ENCODE data around the gene ARHGEF11.

Gene ARHGEF11

DNA sequence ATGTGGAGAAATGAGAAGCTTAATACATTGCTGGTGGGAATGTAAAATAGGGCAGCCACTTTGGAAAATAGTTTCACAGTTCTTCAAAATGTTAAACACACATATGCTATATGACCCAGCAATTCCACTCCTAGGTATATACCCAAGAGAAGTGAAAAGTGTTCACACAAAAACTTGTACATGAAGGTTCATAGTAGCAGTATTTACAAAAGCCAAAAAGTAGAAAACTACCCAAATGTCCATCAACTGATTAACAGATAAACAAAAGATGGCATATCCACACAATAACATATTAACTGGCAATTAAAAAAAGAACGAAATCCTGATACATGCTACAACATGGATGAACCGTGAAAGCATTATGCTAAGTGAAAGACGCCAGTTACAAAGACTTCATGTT is 33.7 kb downstream of the ARHGEF11 start:
- Histone ChIP-seq H3K4me3 (IDR thresholded peaks at IDR 0.05; ENCODE audit: insufficient read depth, low read depth, low read length) (no peak overlapping the region), H3K4me1 (ENCODE audit: low read depth, poor library complexity, severe bottlenecking) (peaks cover 22% of the 10 kb centered on the region), H3K4me2 (no peak overlapping the region), H2AFZ (ENCODE audit: low read depth) (no peak overlapping the region), H3K27me3 (ENCODE audit: insufficient read depth, low read depth) (no peaks in the 10 kb centered on the region), H4K20me1 (ENCODE audit: insufficient read depth) (no peaks in the 10 kb centered on the region), H3K27ac (no peak overlapping the region), H3K79me2 (ENCODE audit: insufficient read depth, low read depth) (no peaks in the 10 kb centered on the region), H3K9ac (no peak overlapping the region), H3K36me3 (ENCODE audit: insufficient read depth) (no peaks in the 10 kb centered on the region)
- TF ChIP-seq, protein P1, sequence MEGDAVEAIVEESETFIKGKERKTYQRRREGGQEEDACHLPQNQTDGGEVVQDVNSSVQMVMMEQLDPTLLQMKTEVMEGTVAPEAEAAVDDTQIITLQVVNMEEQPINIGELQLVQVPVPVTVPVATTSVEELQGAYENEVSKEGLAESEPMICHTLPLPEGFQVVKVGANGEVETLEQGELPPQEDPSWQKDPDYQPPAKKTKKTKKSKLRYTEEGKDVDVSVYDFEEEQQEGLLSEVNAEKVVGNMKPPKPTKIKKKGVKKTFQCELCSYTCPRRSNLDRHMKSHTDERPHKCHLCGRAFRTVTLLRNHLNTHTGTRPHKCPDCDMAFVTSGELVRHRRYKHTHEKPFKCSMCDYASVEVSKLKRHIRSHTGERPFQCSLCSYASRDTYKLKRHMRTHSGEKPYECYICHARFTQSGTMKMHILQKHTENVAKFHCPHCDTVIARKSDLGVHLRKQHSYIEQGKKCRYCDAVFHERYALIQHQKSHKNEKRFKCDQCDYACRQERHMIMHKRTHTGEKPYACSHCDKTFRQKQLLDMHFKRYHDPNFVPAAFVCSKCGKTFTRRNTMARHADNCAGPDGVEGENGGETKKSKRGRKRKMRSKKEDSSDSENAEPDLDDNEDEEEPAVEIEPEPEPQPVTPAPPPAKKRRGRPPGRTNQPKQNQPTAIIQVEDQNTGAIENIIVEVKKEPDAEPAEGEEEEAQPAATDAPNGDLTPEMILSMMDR (conservative IDR thresholded peaks at IDR 0.05; ENCODE audit: low read depth, low read length): no peak

DNA sequence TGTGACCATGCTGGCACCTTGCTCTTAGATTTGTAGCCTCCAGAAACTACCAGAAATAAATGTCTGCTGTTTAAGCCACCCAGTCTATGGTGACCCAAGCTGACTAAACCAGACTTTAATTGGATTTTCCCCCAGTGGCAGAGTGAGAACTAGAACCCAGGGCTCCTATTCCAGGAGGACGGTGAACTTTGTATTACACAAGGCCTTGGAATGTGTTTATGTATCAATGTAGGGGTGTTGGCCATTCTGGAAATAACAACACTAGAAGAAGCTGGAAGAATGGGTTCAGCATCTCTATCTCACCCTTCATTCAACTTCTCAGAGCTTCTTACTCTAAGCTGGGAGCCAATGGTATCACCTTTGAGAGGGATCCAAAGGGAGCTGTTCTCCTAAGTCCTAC is 37.0 kb downstream of the ARHGEF11 start:
- no peaks in the 10 kb centered on the region for H4K20me1 ChIP-seq (ENCODE audit: insufficient read depth)
- H3K4me2 ChIP-seq: peak overlapping the region; percentile 56; the same call in 1 of the 2 replicates
- H2AFZ ChIP-seq (ENCODE audit: low read depth): no peak overlapping the region
- peak overlapping the region; percentile 6 for H3K4me3 ChIP-seq (IDR thresholded peaks at IDR 0.05; ENCODE audit: insufficient read depth, low read depth, low read length)
- no peak overlapping the region for H3K27ac ChIP-seq
- peaks cover 34% of the 10 kb centered on the region for H3K4me1 ChIP-seq (ENCODE audit: low read depth, poor library complexity, severe bottlenecking)
- TF ChIP-seq, protein P1 (conservative IDR thresholded peaks at IDR 0.05; ENCODE audit: low read depth, low read length): no peak
- H3K36me3 ChIP-seq (ENCODE audit: insufficient read depth): no peaks in the 10 kb centered on the region
- no peaks in the 10 kb centered on the region for H3K79me2 ChIP-seq (ENCODE audit: insufficient read depth, low read depth)
- H3K9ac ChIP-seq: no peak overlapping the region
- no peaks in the 10 kb centered on the region for H3K27me3 ChIP-seq (ENCODE audit: insufficient read depth, low read depth)

DNA sequence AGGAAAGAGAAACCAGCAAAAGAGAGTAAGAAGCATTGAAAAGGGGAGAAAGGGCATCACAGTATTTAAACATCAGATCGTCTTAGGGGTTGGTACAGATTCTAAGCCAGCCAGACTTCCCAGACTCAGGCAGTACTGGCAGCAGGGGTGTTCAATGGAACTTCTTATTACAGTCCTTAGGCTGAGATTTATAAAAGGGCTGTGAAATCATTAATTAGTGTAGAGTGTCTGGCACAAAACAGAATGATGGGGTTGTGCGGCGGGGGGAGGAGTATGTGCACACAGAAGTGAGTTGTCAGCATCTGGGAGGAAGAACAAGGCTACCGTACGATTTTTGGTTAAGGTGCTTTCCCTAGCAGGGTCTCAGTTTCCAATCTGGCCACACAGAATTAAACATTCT is 38.2 kb downstream of the ARHGEF11 start:
- H3K4me3 ChIP-seq (IDR thresholded peaks at IDR 0.05; ENCODE audit: insufficient read depth, low read depth, low read length): peak overlapping the region; percentile 46
- H3K27ac ChIP-seq: no peak overlapping the region
- H3K4me1 ChIP-seq (ENCODE audit: low read depth, poor library complexity, severe bottlenecking): peaks cover 40% of the 10 kb centered on the region
- H3K4me2 ChIP-seq: peak overlapping the region; percentile 56
- no peaks in the 10 kb centered on the region for H3K36me3 ChIP-seq (ENCODE audit: insufficient read depth)
- H3K27me3 ChIP-seq (ENCODE audit: insufficient read depth, low read depth): no peaks in the 10 kb centered on the region
- no peak overlapping the region for H2AFZ ChIP-seq (ENCODE audit: low read depth)
- TF ChIP-seq, protein P1 (conservative IDR thresholded peaks at IDR 0.05; ENCODE audit: low read depth, low read length): no peak
- no peaks in the 10 kb centered on the region for H3K79me2 ChIP-seq (ENCODE audit: insufficient read depth, low read depth)
- H3K9ac ChIP-seq: no peak overlapping the region
- H4K20me1 ChIP-seq (ENCODE audit: insufficient read depth): no peaks in the 10 kb centered on the region

DNA sequence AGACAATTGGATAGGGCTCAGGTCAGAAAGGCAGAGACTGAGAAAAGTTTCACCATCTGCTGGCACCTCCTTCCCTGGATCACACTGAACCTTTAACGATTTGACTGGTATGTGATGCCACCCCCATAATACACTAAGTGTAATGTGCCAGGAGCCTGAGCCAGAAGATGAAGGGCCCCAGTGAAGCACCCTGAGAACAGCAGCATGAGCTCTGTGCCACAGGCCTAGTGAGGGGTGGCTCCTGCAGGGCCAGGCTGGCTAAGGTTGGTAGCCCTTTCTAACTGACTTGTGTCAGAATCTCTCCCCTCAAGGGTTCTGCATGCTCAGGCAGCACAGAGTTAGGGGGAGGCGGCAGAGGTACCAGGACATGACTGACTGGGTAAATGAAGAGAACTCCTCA is 38.9 kb downstream of the ARHGEF11 start:
- H3K4me2 ChIP-seq: peak overlapping the region; percentile 56
- no peaks in the 10 kb centered on the region for H3K27me3 ChIP-seq (ENCODE audit: insufficient read depth, low read depth)
- H2AFZ ChIP-seq (ENCODE audit: low read depth): no peak overlapping the region
- no peaks in the 10 kb centered on the region for H3K36me3 ChIP-seq (ENCODE audit: insufficient read depth)
- no peak overlapping the region for H3K9ac ChIP-seq
- peaks cover 40% of the 10 kb centered on the region for H3K4me1 ChIP-seq (ENCODE audit: low read depth, poor library complexity, severe bottlenecking)
- H3K79me2 ChIP-seq (ENCODE audit: insufficient read depth, low read depth): no peaks in the 10 kb centered on the region
- TF ChIP-seq, protein P1 (conservative IDR thresholded peaks at IDR 0.05; ENCODE audit: low read depth, low read length): no peak
- H3K4me3 ChIP-seq (IDR thresholded peaks at IDR 0.05; ENCODE audit: insufficient read depth, low read depth, low read length): peak overlapping the region; percentile 40
- H3K27ac ChIP-seq: no peak overlapping the region
- no peaks in the 10 kb centered on the region for H4K20me1 ChIP-seq (ENCODE audit: insufficient read depth)
